Sigmoid colon (tissue), 7 donors: ENCODE data around the gene MGMT. TPM values are rescaled to one million over a fixed set of nuclear protein-coding genes. Genes with fewer than 3 reads are reported as not detected.

Experiments
- DNase-seq: peaks from one replicate; pipeline ENCODE4 v3.0.0-alpha.2; 2019
- H3K27ac ChIP-seq, 4 donors: fragments of 200-600 bp; sonication (generic); one replicate each; pipeline ENCODE4 v1.5.1; 2016 to 2019; ENCODE audit warnings: mild to moderate bottlenecking in 1 of 4
- H3K27me3 ChIP-seq, 3 donors: fragments of 200-600 bp; sonication (generic); one replicate each; pipeline ENCODE4 v1.5.1; 2019; ENCODE audit warnings: mild to moderate bottlenecking in 1 of 3
- H3K36me3 ChIP-seq, 4 donors: fragments of 200-600 bp; sonication (generic); one replicate each; pipeline ENCODE4 v1.5.1; 2016 to 2019
- H3K4me1 ChIP-seq, 4 donors: fragments of 200-600 bp; sonication (generic); one replicate each; pipeline ENCODE4 v1.5.1; 2017 to 2019
- H3K4me3 ChIP-seq, 4 donors: fragments of 200-600 bp; sonication (generic); one replicate each; pipeline ENCODE4 v1.5.1; 2017 to 2019; ENCODE audit warnings: mild to moderate bottlenecking in 2 of 4, moderate library complexity in 1 of 4
- H3K9me3 ChIP-seq, 4 donors: fragments of 200-600 bp in 3 of 4; sonication (generic) in 3 of 4; one replicate each; pipeline versions ENCODE4 v1.5.1 to v1.6.1; 2013 to 2019
- CTCF ChIP-seq, 4 experiments: fragments of 450-650 bp in 3 of 4; fragments of 200-600 bp in 1 of 4; IDR thresholded peaks; one replicate each; pipeline ENCODE4 v1.5.1; 2016 to 2019; ENCODE audit warnings: antibody characterized with exemption in 4 of 4, mild to moderate bottlenecking in 3 of 4, moderate library complexity in 2 of 4
- EP300 ChIP-seq, 4 donors: sonication (generic); formaldehyde crosslinking; IDR thresholded peaks; one replicate each; pipeline ENCODE4 v1.6.1; 2017; ENCODE audit warnings: antibody characterized with exemption in 4 of 4
- POLR2A ChIP-seq, 2 donors: fragments of 450-650 bp; IDR thresholded peaks; one replicate each; pipeline ENCODE4 v1.6.1; 2016; ENCODE audit warnings: antibody characterized with exemption in 2 of 2, mild to moderate bottlenecking in 2 of 2, moderate library complexity in 2 of 2
- POLR2AphosphoS5 ChIP-seq, 4 donors: sonication (generic); formaldehyde crosslinking; IDR thresholded peaks; one replicate each; pipeline ENCODE4 v1.6.1; 2017; ENCODE audit warnings: antibody characterized with exemption in 4 of 4
- WGBS, 2 donors: extraction: QIAGEN DNeasy Blood & Tissue Kit; methylation state at CpG; one replicate each; pipeline ENCODE4 v1.1.7; 2013; 5-methylcytosine and 5-hydroxymethylcytosine counted together
- intact Hi-C: fragments of 100-400 bp; cut with DNase I; formaldehyde crosslinking; loops from one replicate; pipeline ENCODE4 v1.15.1; 2023
- polyA plus RNA-seq, 3 donors: library from polyadenylated mRNA; stranded (reverse); fragments of 200-250 nt; gene quantifications; one replicate each; pipeline ENCODE4 v1.2.3, GENCODE V29; 2013
- total RNA-seq, 4 donors: library from RNA; depleted of rRNA; stranded (reverse); fragments of >200 nt; gene quantifications; one replicate each; pipeline ENCODE4 v1.1.0, GENCODE V29; 2016
- donor health status: healthy with polysubstance abuse.
- donor health status: Bipolar disorder and iron deficiency.
- donor health status: healthy.

The MGMT gene
- total and polyA plus RNA-seq, 7 donors, result 7.2 to 40.3 (median 24.3) TPM

- no peak overlapping the region for H3K27ac ChIP-seq
- intact Hi-C loops, result no loop called here
- no peaks in the 10 kb centered on the region for H3K36me3 ChIP-seq
- no peak overlapping the region for H3K4me3 ChIP-seq
- no peaks in the 10 kb centered on the region for H3K9me3 ChIP-seq
- no peaks in the 10 kb centered on the region for H3K4me1 ChIP-seq
- no peak for DNase-seq
- 97% methylated on average over 11 of the region's 11 CpGs for WGBS, 2 donors
- TF ChIP-seq EP300 (IDR thresholded peaks at IDR 0.05) (no peak), POLR2A (IDR thresholded peaks at IDR 0.05) (no peak), POLR2AphosphoS5 (IDR thresholded peaks at IDR 0.05) (no peak), CTCF (IDR thresholded peaks at IDR 0.05) (no peak)
- H3K27me3 ChIP-seq, result no peaks in the 10 kb centered on the region
These were observed 178.4 kb downstream of the MGMT start for GRCh38 chr10:129645487-129645886.

- WGBS, 2 donors, result 96 to 97% methylated on average over 17 of the region's 17 CpGs
- no peaks in the 10 kb centered on the region for H3K27me3 ChIP-seq
These were observed 179.9 kb downstream of the MGMT start for GRCh38 chr10:129646973-129647372.

DNA sequence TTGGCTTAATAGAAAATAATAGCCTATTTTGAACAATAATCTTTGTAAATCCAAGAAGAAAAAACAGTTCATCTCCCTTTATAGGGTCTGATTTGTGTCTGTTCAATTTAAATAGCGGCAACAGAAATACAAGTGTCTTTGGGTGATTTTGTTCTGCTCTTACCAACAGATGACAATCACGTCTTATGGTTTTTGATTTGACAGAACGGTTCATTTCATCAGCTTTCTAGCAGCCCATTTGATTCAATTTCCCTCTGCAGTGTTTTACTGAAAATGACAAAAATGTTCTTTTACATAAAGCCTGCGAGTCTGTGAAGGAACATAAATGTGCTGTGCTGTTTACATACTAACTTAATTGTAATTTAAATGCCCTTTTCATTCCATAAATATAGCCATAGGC lies 180.5 kb downstream of the MGMT start:
- H3K4me1 ChIP-seq, result no peaks in the 10 kb centered on the region
- H3K9me3 ChIP-seq, result no peaks in the 10 kb centered on the region
- no peak overlapping the region for H3K27ac ChIP-seq
- intact Hi-C loops, result no loop called here
- TF ChIP-seq EP300 (IDR thresholded peaks at IDR 0.05), result no peak
- no peak for TF ChIP-seq CTCF (IDR thresholded peaks at IDR 0.05)
- TF ChIP-seq POLR2AphosphoS5 (IDR thresholded peaks at IDR 0.05), result no peak
- TF ChIP-seq POLR2A (IDR thresholded peaks at IDR 0.05), result no peak
- no peaks in the 10 kb centered on the region for H3K27me3 ChIP-seq
- H3K4me3 ChIP-seq, result no peak overlapping the region
- 94 to 95% methylated on average over 4 of the region's 4 CpGs for WGBS, 2 donors
- no peak for DNase-seq
- no peaks in the 10 kb centered on the region for H3K36me3 ChIP-seq

More at GRCh38 chr10:129646973-129647372, 179.9 kb downstream of the MGMT start:
- TF ChIP-seq EP300 (IDR thresholded peaks at IDR 0.05) (no peak), POLR2A (IDR thresholded peaks at IDR 0.05) (no peak), CTCF (IDR thresholded peaks at IDR 0.05) (no peak), POLR2AphosphoS5 (IDR thresholded peaks at IDR 0.05) (no peak)
- Histone ChIP-seq H3K27ac (no peak overlapping the region), H3K9me3 (no peaks in the 10 kb centered on the region), H3K36me3 (no peaks in the 10 kb centered on the region), H3K4me3 (no peak overlapping the region), H3K4me1 (no peaks in the 10 kb centered on the region)
- no peak for DNase-seq
- intact Hi-C loops, result no loop called here

- intact Hi-C loops, result no loop called here
- Histone ChIP-seq H3K27ac (no peak overlapping the region), H3K9me3 (no peaks in the 10 kb centered on the region), H3K4me3 (no peak overlapping the region), H3K36me3 (no peaks in the 10 kb centered on the region), H3K27me3 (no peaks in the 10 kb centered on the region), H3K4me1 (no peaks in the 10 kb centered on the region)
- DNase-seq, result no peak
- 88 to 90% methylated on average over 6 of the region's 6 CpGs for WGBS, 2 donors
- no peak for TF ChIP-seq POLR2A (IDR thresholded peaks at IDR 0.05)
- TF ChIP-seq CTCF (IDR thresholded peaks at IDR 0.05), result no peak
- TF ChIP-seq EP300 (IDR thresholded peaks at IDR 0.05), result no peak
- no peak for TF ChIP-seq POLR2AphosphoS5 (IDR thresholded peaks at IDR 0.05)
These were observed 181.8 kb downstream of the MGMT start for GRCh38 chr10:129648856-129649255.

GRCh38 chr10:129652021-129652420 lies 185.0 kb downstream of the MGMT start:
- no peaks in the 10 kb centered on the region for H3K27me3 ChIP-seq
- TF ChIP-seq CTCF (IDR thresholded peaks at IDR 0.05) (no peak), POLR2A (IDR thresholded peaks at IDR 0.05) (no peak), EP300 (IDR thresholded peaks at IDR 0.05) (no peak), POLR2AphosphoS5 (IDR thresholded peaks at IDR 0.05) (no peak)
- WGBS, 2 donors, result 94 to 97% methylated on average over 15 of the region's 15 CpGs
- no peak overlapping the region for H3K27ac ChIP-seq
- intact Hi-C loops, result no loop called here
- H3K9me3 ChIP-seq, result no peaks in the 10 kb centered on the region
- no peaks in the 10 kb centered on the region for H3K36me3 ChIP-seq
- H3K4me3 ChIP-seq, result no peak overlapping the region
- H3K4me1 ChIP-seq, result no peaks in the 10 kb centered on the region
- no peak for DNase-seq
